Ishikawa (cell line): ENCODE data around the gene EML4.

Source experiments
- EGR1 ChIP-seq: IDR thresholded peaks from 2 replicates; pipeline ENCODE4 v1.6.1; 2012
- MAX ChIP-seq: IDR thresholded peaks from 2 replicates; pipeline ENCODE4 v1.6.1; 2012
- RAD21 ChIP-seq: IDR thresholded peaks from 2 replicates; pipeline ENCODE4 v1.6.1; 2012; ENCODE audit warnings: low read depth
- TAF1 ChIP-seq: IDR thresholded peaks from 2 replicates; pipeline ENCODE4 v1.6.1; 2012; ENCODE audit warnings: low read depth, mild to moderate bottlenecking
- YY1 ChIP-seq: IDR thresholded peaks from 2 replicates; pipeline ENCODE4 v1.6.1; 2012; ENCODE audit warnings: low read depth

- TF ChIP-seq MAX = no peak
- no peak for TF ChIP-seq RAD21
- TF ChIP-seq EGR1 = no peak
- no peak for TF ChIP-seq YY1
- TF ChIP-seq TAF1 = no peak
Measured at GRCh38 chr2:42239811-42240210, 70.7 kb downstream of the EML4 start.
